CD14-positive monocyte (primary cell): ENCODE measurements around the gene GRIK4. TPM values are rescaled to one million over a fixed set of nuclear protein-coding genes. Genes with fewer than 3 reads are reported as not detected.

ENCODE experiments used
- DNase-seq, 3 donors: peaks; one replicate each; pipeline ENCODE4 v3.0.0-alpha.2; 2011 to 2022
- H2AFZ ChIP-seq: 2 replicates; pipeline ENCODE4 v1.6.0; 2012; ENCODE audit warnings: mild to moderate bottlenecking, low read depth, low read length, inconsistent platforms; ENCODE audit not compliant: insufficient read depth, poor library complexity, severe bottlenecking
- H3K27ac ChIP-seq, 2 donors: 1 replicate in 1 of 2; 2 replicates in 1 of 2; pipeline ENCODE4 v1.5.1; 2012 to 2013; ENCODE audit warnings: low read length in 2 of 2, control low read depth in 1 of 2, inconsistent platforms in 1 of 2, low read depth in 1 of 2, mild to moderate bottlenecking in 1 of 2
- H3K27me3 ChIP-seq, 2 donors: one replicate each; pipeline versions ENCODE4 v1.6.0 to v1.6.1; 2011 to 2013; ENCODE audit warnings: low read length in 2 of 2; ENCODE audit not compliant: control insufficient read depth in 2 of 2, insufficient read depth in 2 of 2
- H3K36me3 ChIP-seq, 2 donors: replicated peaks in 1 of 2; 1 replicate in 1 of 2; 2 replicates in 1 of 2; pipeline versions ENCODE4 v1.5.1 to v1.6.1; 2012 to 2013; ENCODE audit warnings: low read length in 2 of 2, control low read depth in 1 of 2, inconsistent platforms in 1 of 2, mild to moderate bottlenecking in 1 of 2; ENCODE audit not compliant: insufficient read depth in 2 of 2, control insufficient read depth in 1 of 2
- H3K4me1 ChIP-seq, 2 donors: 1 replicate in 1 of 2; 2 replicates in 1 of 2; pipeline versions ENCODE4 v1.5.1 to v1.6.1; 2012 to 2013; ENCODE audit warnings: low read length in 2 of 2, control low read depth in 1 of 2, inconsistent platforms in 1 of 2, mild to moderate bottlenecking in 1 of 2, moderate library complexity in 1 of 2; ENCODE audit not compliant: insufficient read depth in 2 of 2, control insufficient read depth in 1 of 2
- H3K4me2 ChIP-seq: replicated peaks from 2 replicates; pipeline ENCODE3; 2012; ENCODE audit warnings: low read length, moderate library complexity, mild to moderate bottlenecking; ENCODE audit not compliant: poor library complexity, severe bottlenecking; ENCODE audit errors: extremely low read depth
- H3K4me3 ChIP-seq, 3 experiments: fragments of 200-600 bp in 1 of 3; sonication (generic) in 1 of 3; replicated peaks in 1 of 3; 1 replicate in 2 of 3; 2 replicates in 1 of 3; pipeline ENCODE4 v1.5.1; 2011 to 2013; ENCODE audit warnings: low read length in 3 of 3, mild to moderate bottlenecking in 3 of 3, control low read depth in 2 of 3, low read depth in 2 of 3, inconsistent platforms in 1 of 3, moderate library complexity in 1 of 3
- H3K79me2 ChIP-seq: 2 replicates; pipeline ENCODE4 v1.6.0; 2012; ENCODE audit warnings: mild to moderate bottlenecking, control low read depth, inconsistent platforms, low read length, moderate library complexity; ENCODE audit not compliant: insufficient read depth
- H3K9ac ChIP-seq: 2 replicates; pipeline ENCODE4 v1.6.0; 2017; ENCODE audit warnings: low read length, mild to moderate bottlenecking; ENCODE audit not compliant: insufficient read depth, poor library complexity, severe bottlenecking
- H3K9me3 ChIP-seq, 2 donors: replicated peaks in 1 of 2; 1 replicate in 1 of 2; 2 replicates in 1 of 2; pipeline versions ENCODE4 v1.5.1 to v1.6.1; 2012 to 2013; ENCODE audit warnings: low read length in 2 of 2, control low read depth in 1 of 2; ENCODE audit not compliant: control insufficient read depth in 1 of 2, insufficient read depth in 1 of 2
- H4K20me1 ChIP-seq: 2 replicates; pipeline ENCODE4 v1.6.0; 2012; ENCODE audit warnings: mild to moderate bottlenecking, low read length, control low read depth, moderate library complexity; ENCODE audit not compliant: insufficient read depth
- H3K27ac Mint-ChIP-seq, 7 donors: one replicate each; pipeline ENCODE4 v1.8.0; 2020; ENCODE audit warnings: mild to moderate bottlenecking in 7 of 7, mixed read lengths in 7 of 7, moderate library complexity in 6 of 7, inconsistent platforms in 2 of 7
- H3K27me3 Mint-ChIP-seq, 3 donors: one replicate each; pipeline ENCODE4 v1.8.0; 2021 to 2022; ENCODE audit warnings: low read depth in 3 of 3, mild to moderate bottlenecking in 3 of 3, mixed read lengths in 3 of 3, moderate library complexity in 3 of 3, inconsistent platforms in 1 of 3
- H3K36me3 Mint-ChIP-seq, 2 donors: one replicate each; pipeline ENCODE4 v1.8.0; 2020; ENCODE audit warnings: mixed read lengths in 2 of 2, inconsistent platforms in 1 of 2, mild to moderate bottlenecking in 1 of 2
- H3K4me1 Mint-ChIP-seq: one replicate; pipeline ENCODE4 v1.8.0; 2020; ENCODE audit warnings: mild to moderate bottlenecking, mixed read lengths
- H3K4me3 Mint-ChIP-seq, 2 donors: one replicate each; pipeline ENCODE4 v1.8.0; 2020; ENCODE audit warnings: mild to moderate bottlenecking in 2 of 2, mixed read lengths in 2 of 2, moderate library complexity in 1 of 2
- H3K9me3 Mint-ChIP-seq, 7 donors: one replicate each; pipeline ENCODE4 v1.8.0; 2020 to 2022; ENCODE audit warnings: mixed read lengths in 7 of 7, mild to moderate bottlenecking in 6 of 7, moderate library complexity in 6 of 7, inconsistent platforms in 2 of 7
- CTCF ChIP-seq: fragments of 200-600 bp; IDR thresholded peaks from one replicate; pipeline ENCODE4 v1.8.0; 2022; ENCODE audit warnings: antibody characterized with exemption, mild to moderate bottlenecking
- WGBS: methylation state at CpG from one replicate; pipeline ENCODE4 v1.1.5; 2013; ENCODE audit warnings: missing lambda C conversion rate; ENCODE audit not compliant: insufficient coverage; 5-methylcytosine and 5-hydroxymethylcytosine counted together
- intact Hi-C, 2 donors: fragments of 100-400 bp; cut with micrococcal nuclease; formaldehyde crosslinking; loops; one replicate each; pipeline versions ENCODE4 v1.15.0 to v1.15.1; 2023
- polyA plus RNA-seq, 3 donors: library from polyadenylated mRNA; depleted of rRNA in 1 of 3; unstranded in 2 of 3; stranded (reverse) in 1 of 3; fragments of 300-500 nt in 2 of 3; fragments of >200 nt in 1 of 3; fragmentation: Illumina TruSeq in 2 of 3; gene quantifications; 1 replicate in 2 of 3; 2 replicates in 1 of 3; pipeline ENCODE4 v1.2.3, GENCODE V29; 2012 to 2021

Gene GRIK4
- polyA plus RNA-seq, 3 donors = not detected

GRCh38 chr11:120601536-120601935 lies 90.0 kb downstream of the GRIK4 start:
- Histone ChIP-seq H4K20me1 (no peaks in the 10 kb centered on the region), H2AFZ (no peak overlapping the region), H3K4me2 (no peak overlapping the region), H3K27ac (no peak overlapping the region), H3K4me1 (no peaks in the 10 kb centered on the region), H3K4me3 (no peak overlapping the region), H3K36me3 (no peaks in the 10 kb centered on the region), H3K9ac (no peak overlapping the region), H3K9me3 (no peaks in the 10 kb centered on the region), H3K79me2 (no peaks in the 10 kb centered on the region), H3K27me3 (no peaks in the 10 kb centered on the region)
- Mint-ChIP-seq H3K27ac (no peak overlapping the region), H3K36me3 (no peaks in the 10 kb centered on the region), H3K27me3 (peaks cover 6 to 12% (median 10%) of the 10 kb centered on the region in 3 donors), H3K4me3 (no peak overlapping the region), H3K9me3 (no peaks in the 10 kb centered on the region), H3K4me1 (no peaks in the 10 kb centered on the region)
- no peak for TF ChIP-seq CTCF
- 70% methylated on average over 4 of the region's 4 CpGs for WGBS
- DNase-seq = no peak
- intact Hi-C loops = no loop called here

- no peak overlapping the region for H3K27ac ChIP-seq
- no peaks in the 10 kb centered on the region for H4K20me1 ChIP-seq
- Mint-ChIP-seq H3K27me3 (peaks cover 11 to 16% (median 11%) of the 10 kb centered on the region in 3 donors), H3K36me3 (no peaks in the 10 kb centered on the region), H3K4me1 (no peaks in the 10 kb centered on the region), H3K4me3 (no peak overlapping the region), H3K27ac (no peak overlapping the region), H3K9me3 (no peaks in the 10 kb centered on the region)
- no peak overlapping the region for H3K4me2 ChIP-seq
- no peak overlapping the region for H3K9ac ChIP-seq
- 95% methylated on average over 3 of the region's 3 CpGs for WGBS
- no peak for TF ChIP-seq CTCF
- no peak for DNase-seq
- H3K79me2 ChIP-seq = no peaks in the 10 kb centered on the region
- no peaks in the 10 kb centered on the region for H3K27me3 ChIP-seq
- H3K9me3 ChIP-seq = no peaks in the 10 kb centered on the region
- no peaks in the 10 kb centered on the region for H3K4me1 ChIP-seq
- no peak overlapping the region for H2AFZ ChIP-seq
- H3K4me3 ChIP-seq = no peak overlapping the region
- H3K36me3 ChIP-seq = no peaks in the 10 kb centered on the region
- intact Hi-C loops = no loop called here
These were observed 91.5 kb downstream of the GRIK4 start for GRCh38 chr11:120603071-120603470.
